GM21367 (cell line): Measurements from ENCODE around the gene MROH7.
"Not testable (repeated sequence)": the region's sequence is repeated elsewhere in the genome, so short reads cannot be mapped to it uniquely, and the experiment has no call there.

Experiments used
- ATAC-seq: cut with Tn5 transposase; IDR thresholded peaks from one replicate; pipeline ENCODE4 v1.9.1; 2021; ENCODE audit not compliant: unreplicated experiment

MROH7 gene

GRCh38 chr1:54609301-54609921, 32.2 kb upstream of the MROH7 start:
- ATAC-seq: no peak

- ATAC-seq: no peak
Observed at GRCh38 chr1:54610048-54610447, 31.5 kb upstream of the MROH7 start.

- no peak for ATAC-seq
Observed at GRCh38 chr1:54610601-54611580, 30.7 kb upstream of the MROH7 start.

GRCh38 chr1:54611621-54612020, 30.0 kb upstream of the MROH7 start:
- no peak for ATAC-seq

- no peak for ATAC-seq
Observed at GRCh38 chr1:54614024-54614423, 27.6 kb upstream of the MROH7 start.

- ATAC-seq: no peak
Observed at GRCh38 chr1:54614563-54614962, 27.0 kb upstream of the MROH7 start.

GRCh38 chr1:54615531-54616279, 25.9 kb upstream of the MROH7 start:
- no peak for ATAC-seq

GRCh38 chr1:54619749-54620148, 21.8 kb upstream of the MROH7 start:
- ATAC-seq: no peak

- ATAC-seq: no peak
Observed at GRCh38 chr1:54623216-54624007, 18.2 kb upstream of the MROH7 start, which contains the start of gene FAM151A. Gene FAM151A (minus strand): TSS chr1:54623525. CDS start chr1:54623395, 130 bp downstream.

GRCh38 chr1:54624466-54625464, 16.8 kb upstream of the MROH7 start:
- ATAC-seq: no peak

GRCh38 chr1:54627196-54627595, 14.4 kb upstream of the MROH7 start:
- no peak for ATAC-seq

- ATAC-seq: not testable (repeated sequence)
Observed at GRCh38 chr1:54635804-54636203, 5.8 kb upstream of the MROH7 start.

GRCh38 chr1:54636461-54637446, 4.8 kb upstream of the MROH7 start:
- not testable (repeated sequence) for ATAC-seq

GRCh38 chr1:54640361-54640760, 1.2 kb upstream of the MROH7 start:
- ATAC-seq: no peak

- ATAC-seq: no peak
Observed at GRCh38 chr1:54643736-54644135, 2.1 kb downstream of the MROH7 start.

GRCh38 chr1:54645806-54646676, 4.5 kb downstream of the MROH7 start:
- no peak for ATAC-seq
